NCI-H2171 (cell line): ENCODE results near the gene SAP30BP.
A peak's percentile ranks its signal among the peaks of the same experiment; 100 is the strongest.
"Not testable (repeated sequence)": the region's sequence is repeated elsewhere in the genome, so short reads cannot be mapped to it uniquely, and the experiment has no call there.

Experiments used
- DNase-seq: peaks from one replicate; lab custom pipeline; 2025; lab: John Stamatoyannopoulos, UW

The SAP30BP gene

GRCh38 chr17:75633486-75634375 is 33.4 kb upstream of the SAP30BP start:
- DNase-seq, result peak; percentile 92

GRCh38 chr17:75634376-75634740 is 32.8 kb upstream of the SAP30BP start:
- no peak for DNase-seq

GRCh38 chr17:75634754-75635609 is 32.2 kb upstream of the SAP30BP start:
- DNase-seq, result no peak

GRCh38 chr17:75635610-75636202 is 31.4 kb upstream of the SAP30BP start:
- peak; percentile 32 for DNase-seq

GRCh38 chr17:75636381-75637142 is 30.6 kb upstream of the SAP30BP start:
- DNase-seq, result no peak

GRCh38 chr17:75637143-75637538 is 30.0 kb upstream of the SAP30BP start:
- no peak for DNase-seq

GRCh38 chr17:75637551-75637950 is 29.6 kb upstream of the SAP30BP start:
- DNase-seq, result no peak

GRCh38 chr17:75638039-75638438 is 29.1 kb upstream of the SAP30BP start:
- not testable (repeated sequence) for DNase-seq

GRCh38 chr17:75638893-75639292 is 28.2 kb upstream of the SAP30BP start:
- no peak for DNase-seq

GRCh38 chr17:75639327-75639726 is 27.8 kb upstream of the SAP30BP start:
- no peak for DNase-seq

- no peak for DNase-seq
Measured at GRCh38 chr17:75639771-75640555, 27.2 kb upstream of the SAP30BP start.

GRCh38 chr17:75640556-75641119 is 26.5 kb upstream of the SAP30BP start:
- DNase-seq, result no peak

GRCh38 chr17:75641343-75641742 is 25.8 kb upstream of the SAP30BP start:
- no peak for DNase-seq

GRCh38 chr17:75642182-75642783 is 24.9 kb upstream of the SAP30BP start:
- no peak for DNase-seq

- no peak for DNase-seq
Measured at GRCh38 chr17:75642784-75643642, 24.1 kb upstream of the SAP30BP start.

GRCh38 chr17:75643643-75644017 is 23.5 kb upstream of the SAP30BP start:
- DNase-seq, result no peak

- DNase-seq, result peak; percentile 87
Measured at GRCh38 chr17:75645501-75645888, 21.6 kb upstream of the SAP30BP start.

- no peak for DNase-seq
Measured at GRCh38 chr17:75645889-75646637, 21.1 kb upstream of the SAP30BP start.

- no peak for DNase-seq
Measured at GRCh38 chr17:75646638-75646992, 20.5 kb upstream of the SAP30BP start.
